22Rv1 (cell line): ENCODE measurements around the gene MED25.

ENCODE experiments used
- CTCF ChIP-seq: fragments of 450-650 bp; IDR thresholded peaks from 2 replicates; pipeline ENCODE4 v1.5.1; 2017; ENCODE audit warnings: mild to moderate bottlenecking
- ZFX ChIP-seq: fragments of 450-650 bp; IDR thresholded peaks from 2 replicates; pipeline ENCODE4 v1.6.1; 2017; ENCODE audit warnings: antibody characterized with exemption, borderline replicate concordance

GRCh38 chr19:49772850-49773432 is 45.1 kb upstream of the MED25 start:
- TF ChIP-seq CTCF, result no peak
- TF ChIP-seq ZFX, result no peak
